ENCODE data around the gene ZNF677. TPM values are rescaled to one million over a fixed set of nuclear protein-coding genes. Genes with fewer than 3 reads are reported as not detected.

ZNF677 gene
- total and polyA plus RNA-seq, 2 donors (not counting 3 experiments of a cell fraction or from before 2014, with no cell fraction given): 13.4 to 21.0 TPM

DNA sequence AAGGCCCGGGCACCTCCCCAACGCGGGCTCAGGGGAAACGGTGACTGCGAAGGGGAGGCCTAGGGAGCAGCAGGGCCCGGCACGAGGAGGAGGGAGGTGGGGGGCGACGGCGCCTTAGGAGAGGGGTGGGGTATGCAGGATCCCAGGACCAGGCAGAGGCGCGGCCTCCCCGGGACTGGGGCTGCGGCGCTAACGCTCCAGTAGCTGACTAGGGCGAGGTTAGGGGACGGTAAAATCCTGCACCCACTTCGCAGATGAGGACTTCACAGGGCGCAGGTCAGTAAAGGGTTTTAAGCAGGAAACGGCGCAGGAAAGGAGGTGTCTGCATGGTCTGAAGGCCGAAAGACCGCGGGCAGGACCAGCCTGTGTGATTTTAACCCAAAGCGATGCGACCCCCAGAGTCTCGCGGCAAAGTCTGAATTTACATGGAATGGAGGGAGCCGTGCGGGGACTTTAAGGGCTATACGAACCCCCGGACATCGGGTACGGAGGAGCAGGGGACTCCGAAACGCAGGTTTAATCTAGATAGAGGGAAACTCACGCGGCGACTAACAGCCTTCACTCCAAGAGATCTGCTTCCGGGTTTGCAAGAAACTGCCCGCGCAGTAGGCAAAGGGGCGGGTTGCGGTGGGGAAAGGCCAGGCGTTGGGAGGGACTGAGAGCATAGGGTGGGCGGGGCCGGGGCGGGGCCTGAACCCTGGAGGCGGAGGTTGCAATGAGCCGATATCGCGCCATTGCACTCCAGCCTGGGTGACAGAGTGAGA is 61.7 kb downstream of the ZNF677 start, which contains the start of gene ZNF665:
TSS of gene ZNF665 (minus strand) at position 588 of the 764 bp plus-strand sequence. CDS start 10,460 bp downstream, outside the sequence.
- peak within 1 kb of the TSS; percentile 64 for H3K9ac ChIP-seq (replicated peaks; ENCODE audit: extremely low read depth, insufficient read depth, low read length)
- dilution Hi-C loops (cut with MboI; ENCODE audit: extremely low pct_ligation_motif_present, low sequenced_read_pairs) (no loop called here), intact Hi-C loops (cut with micrococcal nuclease) (loop anchor here (10.0 kb wide), 4 partner anchors 202 to 842 kb away; partner anchors contain the start of genes ZNF528, ZNF761 and ZNF765)
- no peaks in the 10 kb centered on the region for H3K36me3 ChIP-seq (ENCODE audit: control insufficient read depth in 2 of 2, extremely low read depth in 1 of 2, insufficient read depth in 2 of 2, low read length in 2 of 2)
- CTCF ChIA-PET: interaction anchor here (2.6 kb wide), 1 partner anchor 116 kb away, joined by 5 read pairs; no protein-coding TSS in a partner anchor
- DNase-seq (ENCODE audit: low read depth, low spot score): peak; percentile 82
- H2AFZ ChIP-seq (ENCODE audit: low read depth, low read length): peak within 1 kb of the TSS; percentile 85
- H3K9me1 ChIP-seq (replicated peaks; ENCODE audit: control insufficient read depth, extremely low read depth, insufficient read depth, low read length): no peaks in the 10 kb centered on the region
- TF ChIP-seq POLR2A (IDR thresholded peaks at IDR 0.05; ENCODE audit: low read depth, low read length): peak; percentile 69
- TF ChIP-seq POLR2AphosphoS5 (IDR thresholded peaks at IDR 0.05; ENCODE audit: insufficient read depth, low read depth, low read length): no peak
- POLR2A ChIA-PET: no interaction called here
- no peaks in the 10 kb centered on the region for H3K79me2 ChIP-seq (ENCODE audit: control insufficient read depth, insufficient read depth, low read length)
- H3K4me3 ChIP-seq (replicated peaks in 1 of 3; ENCODE audit: insufficient read depth in 1 of 3, low read depth in 1 of 3, low read length in 3 of 3): peak within 1 kb of the TSS; percentile 48 to 87 (median 49)
- peak; percentile 85 for FAIRE-seq
- no peaks in the 10 kb centered on the region for H3K9me3 ChIP-seq (replicated peaks; ENCODE audit: control insufficient read depth, insufficient read depth, low read length)
- BruUV-seq (replicated peaks): TSS peak; percentile 93
- H4K20me1 ChIP-seq (replicated peaks; ENCODE audit: control insufficient read depth, extremely low read depth, insufficient read depth, low read length): no peaks in the 10 kb centered on the region
- peaks cover 2% of the 10 kb centered on the region for H3K4me1 ChIP-seq (ENCODE audit: control insufficient read depth, extremely low read depth, insufficient read depth, low read length)
- H3K4me2 ChIP-seq (ENCODE audit: insufficient read depth, low read length): peak within 1 kb of the TSS; percentile 50
- H3K27me3 ChIP-seq (ENCODE audit: control insufficient read depth in 2 of 2, insufficient read depth in 2 of 2, low read length in 2 of 2): no peaks in the 10 kb centered on the region
- H3K27ac ChIP-seq (ENCODE audit: insufficient read depth, low read depth, low read length): peak within 1 kb of the TSS; percentile 9

- dilution Hi-C loops (cut with MboI; ENCODE audit: extremely low pct_ligation_motif_present, low sequenced_read_pairs): no loop called here
- TF ChIP-seq GATA2 (IDR thresholded peaks at IDR 0.05; ENCODE audit: insufficient read depth, insufficient read length, low read depth, low read length) (no peak), EZH2 (IDR thresholded peaks at IDR 0.05; ENCODE audit: borderline replicate concordance, low read depth, low read length, severe bottlenecking) (no peak), FOS (IDR thresholded peaks at IDR 0.05; ENCODE audit: borderline replicate concordance, insufficient read depth, low read length) (no peak), JUN (IDR thresholded peaks at IDR 0.05; ENCODE audit: borderline replicate concordance, insufficient read depth, insufficient read length, low read depth) (no peak), MYC (IDR thresholded peaks at IDR 0.05; ENCODE audit: low read depth, low read length) (no peak), POLR2A (IDR thresholded peaks at IDR 0.05; ENCODE audit: low read depth, low read length) (no peak), CTCF (IDR thresholded peaks at IDR 0.05; ENCODE audit: extremely low read depth in 1 of 2, insufficient read depth in 1 of 2, low read depth in 1 of 2, low read length in 2 of 2) (no peak), POLR2AphosphoS5 (IDR thresholded peaks at IDR 0.05; ENCODE audit: insufficient read depth, low read depth, low read length) (no peak)
- TF ChIP-seq, protein P1, sequence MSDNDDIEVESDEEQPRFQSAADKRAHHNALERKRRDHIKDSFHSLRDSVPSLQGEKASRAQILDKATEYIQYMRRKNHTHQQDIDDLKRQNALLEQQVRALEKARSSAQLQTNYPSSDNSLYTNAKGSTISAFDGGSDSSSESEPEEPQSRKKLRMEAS (IDR thresholded peaks at IDR 0.05; ENCODE audit: insufficient read depth, insufficient read length): no peak
- H3K4me2 ChIP-seq (ENCODE audit: insufficient read depth, low read length): no peak overlapping the region
- POLR2A ChIA-PET: no interaction called here
- no peak for FAIRE-seq
- H3K9me1 ChIP-seq (replicated peaks; ENCODE audit: control insufficient read depth, extremely low read depth, insufficient read depth, low read length): no peaks in the 10 kb centered on the region
- CTCF ChIA-PET: interaction anchor here (0.6 to 3.3 kb wide), 2 partner anchors 114 to 197 kb away, joined by 3 to 20 read pairs; no protein-coding TSS in a partner anchor
- DNase-seq (ENCODE audit: low read depth, low spot score): no peak
- no peaks in the 10 kb centered on the region for H4K20me1 ChIP-seq (replicated peaks; ENCODE audit: control insufficient read depth, extremely low read depth, insufficient read depth, low read length)
- H3K79me2 ChIP-seq (ENCODE audit: control insufficient read depth, insufficient read depth, low read length): no peaks in the 10 kb centered on the region
- no peak overlapping the region for H2AFZ ChIP-seq (ENCODE audit: low read depth, low read length)
- H3K4me1 ChIP-seq (ENCODE audit: control insufficient read depth, extremely low read depth, insufficient read depth, low read length): peaks cover 2% of the 10 kb centered on the region
- no peak overlapping the region for H3K4me3 ChIP-seq (replicated peaks in 1 of 3; ENCODE audit: insufficient read depth in 1 of 3, low read depth in 1 of 3, low read length in 3 of 3)
- no peak overlapping the region for H3K27ac ChIP-seq (ENCODE audit: insufficient read depth, low read depth, low read length)
- no peaks in the 10 kb centered on the region for H3K27me3 ChIP-seq (ENCODE audit: control insufficient read depth in 2 of 2, insufficient read depth in 2 of 2, low read length in 2 of 2)
- BruUV-seq (replicated peaks): no TSS peak
- no peaks in the 10 kb centered on the region for H3K9me3 ChIP-seq (replicated peaks; ENCODE audit: control insufficient read depth, insufficient read depth, low read length)
- H3K36me3 ChIP-seq (ENCODE audit: control insufficient read depth in 2 of 2, extremely low read depth in 1 of 2, insufficient read depth in 2 of 2, low read length in 2 of 2): no peaks in the 10 kb centered on the region
- no peak overlapping the region for H3K9ac ChIP-seq (replicated peaks; ENCODE audit: extremely low read depth, insufficient read depth, low read length)
- intact Hi-C loops (cut with micrococcal nuclease): loop anchor here (10.0 kb wide), 4 partner anchors 205 to 845 kb away; partner anchors contain the start of genes ZNF528, ZNF761 and ZNF765
These were observed 64.4 kb downstream of the ZNF677 start for GRCh38 chr19:53190253-53190652.

Data from endothelial cell of umbilical vein (primary cell).